Fibroblast of the aortic adventitia (primary cell): ENCODE results near the gene CCNY. TPM values are rescaled to one million over a fixed set of nuclear protein-coding genes. Genes with fewer than 3 reads are reported as not detected.
A peak's percentile ranks its signal among the peaks of the same experiment; 100 is the strongest.

Experiments
- DNase-seq: peaks from one replicate; pipeline ENCODE4 v3.0.0-alpha.2; 2010; ENCODE audit warnings: low read depth
- H3K4me3 ChIP-seq: 2 replicates; pipeline ENCODE4 v1.5.1; 2011; ENCODE audit warnings: low read depth, mild to moderate bottlenecking, control low read depth, low read length, moderate library complexity
- total RNA-seq: library from RNA; depleted of rRNA; stranded (reverse); fragments of >200 nt; gene quantifications from 2 replicates; pipeline ENCODE4 v1.2.3, GENCODE V29; 2012; ENCODE audit warnings: low replicate concordance
- TF ChIP-seq, protein P1 (sequence below): IDR thresholded peaks from 2 replicates; pipeline ENCODE4 v1.5.1; 2011; ENCODE audit warnings: mild to moderate bottlenecking, low read length, control low read depth, inconsistent platforms; ENCODE audit not compliant: insufficient read depth

CCNY gene
- total RNA-seq, 1 donor: 55.4 TPM

DNA sequence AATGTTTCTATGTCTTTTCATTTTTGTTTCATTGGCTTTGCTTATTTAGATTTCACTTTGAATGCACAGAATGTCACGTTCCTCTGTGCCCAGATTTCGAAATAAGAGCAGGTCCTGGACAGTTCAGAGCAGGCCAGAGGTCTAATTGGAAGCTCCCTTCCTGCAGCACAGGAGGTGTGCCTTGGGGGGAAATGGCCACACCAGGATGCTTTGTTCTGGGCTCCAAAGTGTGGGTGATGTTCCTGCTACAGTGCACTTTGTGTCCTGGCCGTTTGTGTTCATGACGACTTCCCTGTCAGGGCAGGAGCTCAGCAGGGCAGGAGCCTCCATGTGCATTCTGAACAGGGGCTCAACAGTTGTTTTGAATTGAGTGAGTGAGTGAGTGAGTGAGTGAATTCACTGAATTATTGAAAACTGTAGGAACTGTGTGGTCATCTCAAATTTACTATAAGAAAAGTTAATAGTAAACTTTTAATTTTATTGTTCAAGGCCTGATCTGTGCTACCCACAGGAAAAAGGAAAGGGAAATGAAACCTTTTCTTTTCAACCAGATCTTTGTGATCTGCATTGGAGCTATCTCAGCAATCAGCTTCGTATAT lies 159.3 kb downstream of the CCNY start:
- DNase-seq: no peak
- TF ChIP-seq, protein P1, sequence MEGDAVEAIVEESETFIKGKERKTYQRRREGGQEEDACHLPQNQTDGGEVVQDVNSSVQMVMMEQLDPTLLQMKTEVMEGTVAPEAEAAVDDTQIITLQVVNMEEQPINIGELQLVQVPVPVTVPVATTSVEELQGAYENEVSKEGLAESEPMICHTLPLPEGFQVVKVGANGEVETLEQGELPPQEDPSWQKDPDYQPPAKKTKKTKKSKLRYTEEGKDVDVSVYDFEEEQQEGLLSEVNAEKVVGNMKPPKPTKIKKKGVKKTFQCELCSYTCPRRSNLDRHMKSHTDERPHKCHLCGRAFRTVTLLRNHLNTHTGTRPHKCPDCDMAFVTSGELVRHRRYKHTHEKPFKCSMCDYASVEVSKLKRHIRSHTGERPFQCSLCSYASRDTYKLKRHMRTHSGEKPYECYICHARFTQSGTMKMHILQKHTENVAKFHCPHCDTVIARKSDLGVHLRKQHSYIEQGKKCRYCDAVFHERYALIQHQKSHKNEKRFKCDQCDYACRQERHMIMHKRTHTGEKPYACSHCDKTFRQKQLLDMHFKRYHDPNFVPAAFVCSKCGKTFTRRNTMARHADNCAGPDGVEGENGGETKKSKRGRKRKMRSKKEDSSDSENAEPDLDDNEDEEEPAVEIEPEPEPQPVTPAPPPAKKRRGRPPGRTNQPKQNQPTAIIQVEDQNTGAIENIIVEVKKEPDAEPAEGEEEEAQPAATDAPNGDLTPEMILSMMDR: no peak
- no peak overlapping the region for H3K4me3 ChIP-seq

DNA sequence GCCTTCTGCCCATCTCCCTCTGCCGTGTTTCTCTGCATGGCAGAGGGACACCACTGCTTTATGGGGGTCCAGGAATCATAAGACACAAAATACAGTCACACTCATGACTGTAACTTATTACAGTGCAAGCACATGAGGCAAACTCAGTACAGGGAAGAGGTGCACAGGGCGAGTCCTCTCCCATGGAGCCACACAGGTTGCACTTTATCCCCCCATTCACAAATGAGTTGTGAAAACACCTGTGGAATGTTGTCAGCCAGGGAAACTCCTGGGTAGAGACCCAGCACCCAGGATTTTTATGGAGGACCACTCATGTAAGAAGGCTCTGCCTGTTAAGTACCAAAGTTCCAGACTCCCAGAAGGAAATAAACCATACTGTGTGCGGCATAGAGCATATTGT lies 161.6 kb downstream of the CCNY start:
- DNase-seq: no peak
- TF ChIP-seq, protein P1: no peak
- no peak overlapping the region for H3K4me3 ChIP-seq

DNA sequence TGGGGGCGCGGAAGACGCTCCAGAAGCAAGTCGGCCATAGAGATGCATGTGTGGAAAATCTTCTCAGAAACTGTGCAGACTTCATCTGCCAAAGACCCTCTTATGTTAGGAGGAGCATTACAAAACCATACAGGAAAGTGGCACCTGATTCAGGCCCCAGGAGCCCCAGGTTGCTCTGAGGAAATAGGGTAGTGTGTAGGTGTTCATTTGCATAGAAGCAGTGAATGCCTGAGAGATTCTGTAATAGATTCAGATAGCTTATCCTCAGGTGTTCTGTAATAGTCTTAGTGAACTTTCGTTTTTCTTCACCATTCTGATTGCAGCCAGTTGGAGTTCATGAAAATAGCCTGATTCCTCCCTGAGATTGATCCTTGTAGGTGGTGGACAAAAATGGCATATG lies 162.4 kb downstream of the CCNY start:
- no peak for DNase-seq
- H3K4me3 ChIP-seq: no peak overlapping the region
- TF ChIP-seq, protein P1: no peak

DNA sequence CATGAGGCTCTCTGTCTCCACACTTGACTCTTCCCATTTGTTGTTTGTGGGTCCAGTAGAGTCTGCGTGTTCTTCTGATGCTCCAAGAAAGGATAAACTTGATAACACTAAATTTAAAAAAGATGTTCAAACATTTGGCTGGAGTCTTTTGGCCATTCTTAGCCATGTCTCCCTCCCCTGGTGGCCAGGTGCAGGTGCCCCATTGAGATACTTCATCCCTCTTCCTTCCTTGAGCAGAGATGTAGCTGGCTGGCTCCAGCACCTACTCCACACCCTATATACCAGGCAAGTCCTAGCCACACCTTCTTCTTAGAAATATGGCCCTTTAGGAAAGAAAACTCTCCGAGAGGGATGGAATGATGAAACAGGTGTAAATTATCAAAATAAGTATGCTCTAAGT lies 165.6 kb downstream of the CCNY start:
- DNase-seq: no peak
- no peak overlapping the region for H3K4me3 ChIP-seq
- TF ChIP-seq, protein P1: peak; percentile 4

DNA sequence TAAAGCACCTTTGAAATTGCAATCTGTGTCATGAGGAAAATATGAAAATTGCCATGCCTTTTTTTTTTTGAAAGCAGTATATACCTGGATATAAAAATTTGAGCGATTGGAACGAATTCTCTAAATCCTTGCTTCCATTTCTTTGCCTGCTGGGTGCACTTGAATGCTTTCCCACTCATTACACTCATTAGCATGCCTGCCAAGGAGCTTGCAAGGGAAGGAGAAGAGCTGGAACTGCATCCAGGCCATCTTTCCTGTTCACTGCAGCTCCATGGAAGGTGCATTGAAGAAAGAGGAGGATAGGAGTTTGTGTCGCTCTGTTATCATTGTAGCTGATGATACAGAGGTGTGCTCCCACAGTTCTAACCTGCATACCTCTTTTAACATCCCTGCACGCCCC lies 166.4 kb downstream of the CCNY start:
- H3K4me3 ChIP-seq: no peak overlapping the region
- no peak for DNase-seq
- TF ChIP-seq, protein P1: no peak

DNA sequence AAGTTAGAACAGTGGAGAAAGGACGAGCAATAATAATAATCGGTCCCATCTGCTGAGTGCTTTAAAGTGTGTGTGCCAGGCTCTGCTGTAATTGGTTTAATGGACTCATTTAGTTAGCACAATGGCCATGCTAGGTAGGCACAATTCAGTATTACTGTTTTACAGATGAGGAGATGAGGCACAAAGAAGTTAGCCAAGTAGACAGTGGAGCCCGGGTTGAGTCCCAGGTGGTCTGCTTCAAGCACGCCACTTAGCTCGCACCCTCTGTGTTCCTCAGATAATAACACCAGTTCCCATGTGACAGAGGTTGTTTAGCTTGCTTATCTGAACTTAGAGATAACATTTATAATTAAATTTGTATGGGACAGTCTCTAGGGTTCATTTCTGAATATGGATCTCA lies 167.3 kb downstream of the CCNY start:
- no peak overlapping the region for H3K4me3 ChIP-seq
- TF ChIP-seq, protein P1: no peak
- DNase-seq: no peak

DNA sequence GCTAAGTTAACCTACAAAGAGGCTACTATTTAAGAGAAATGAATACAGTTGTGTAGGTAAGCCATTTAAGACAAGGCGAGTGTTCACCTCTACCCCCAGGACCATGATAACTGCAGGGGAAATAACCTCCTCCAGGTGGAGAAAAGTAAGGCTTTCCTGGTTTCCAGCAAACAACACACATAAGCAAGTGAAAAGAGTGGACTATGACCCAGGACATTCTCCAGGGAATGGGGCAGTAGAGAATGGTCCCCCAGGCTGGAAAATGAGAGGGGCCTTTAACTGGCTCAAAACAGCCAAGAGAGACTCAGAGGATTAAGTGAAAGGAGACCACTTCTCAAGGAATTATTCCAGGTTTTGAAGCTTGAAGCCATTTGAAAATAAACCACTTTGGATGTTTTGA lies 167.8 kb downstream of the CCNY start:
- DNase-seq: no peak
- H3K4me3 ChIP-seq: no peak overlapping the region
- TF ChIP-seq, protein P1: no peak
